CD4-positive, alpha-beta T cell (primary cell): ENCODE measurements around the gene RAB24. TPM values are rescaled to one million over a fixed set of nuclear protein-coding genes. Genes with fewer than 3 reads are reported as not detected.

ENCODE experiments used
- ATAC-seq: fragments of 200-7000 bp; cut with Tn5 transposase; one replicate; pipeline ENCODE4 v1.10.0; 2022; ENCODE audit warnings: mild to moderate bottlenecking; ENCODE audit not compliant: poor library complexity
- CTCF ChIA-PET: fragments of 350-600 bp; sonication (Branson Sonifier 250); formaldehyde crosslinking; loops from one replicate; lab custom pipeline; 2021; ENCODE audit warnings: antibody characterized with exemption, inconsistent platforms; lab: Charles Lee
- POLR2A ChIA-PET: fragments of 350-600 bp; sonication (Branson Sonifier 250); formaldehyde crosslinking; loops from one replicate; lab custom pipeline; 2021; ENCODE audit warnings: antibody characterized with exemption, inconsistent platforms; lab: Charles Lee
- DNase-seq, 14 experiments: peaks; one replicate each; pipeline ENCODE4 v3.0.0-alpha.2; 2013 to 2020; ENCODE audit warnings: mixed read lengths in 2 of 14
- H3K27ac ChIP-seq, 2 donors: one replicate each; pipeline versions ENCODE4 v1.5.1 to v1.7.0; 2013; ENCODE audit warnings: low read length in 2 of 2, low read depth in 1 of 2, mild to moderate bottlenecking in 1 of 2
- H3K27me3 ChIP-seq, 2 experiments: 1 replicate in 1 of 2; 2 replicates in 1 of 2; pipeline versions ENCODE4 v1.6.1 to v1.7.0; 2013; ENCODE audit warnings: low read length in 2 of 2, control low read depth in 1 of 2, mild to moderate bottlenecking in 1 of 2, moderate library complexity in 1 of 2; ENCODE audit not compliant: insufficient read depth in 2 of 2, control insufficient read depth in 1 of 2
- H3K36me3 ChIP-seq: one replicate; pipeline ENCODE4 v1.6.1; 2013; ENCODE audit warnings: low read length, control low read depth; ENCODE audit not compliant: insufficient read depth
- H3K4me1 ChIP-seq: one replicate; pipeline ENCODE4 v1.6.1; 2013; ENCODE audit warnings: low read length, control low read depth; ENCODE audit not compliant: insufficient read depth
- H3K4me3 ChIP-seq: one replicate; pipeline ENCODE4 v1.5.1; 2013; ENCODE audit warnings: mild to moderate bottlenecking, low read length, moderate library complexity
- H3K9me3 ChIP-seq, 2 experiments: 1 replicate in 1 of 2; 2 replicates in 1 of 2; pipeline versions ENCODE4 v1.6.1 to v1.7.0; 2013; ENCODE audit warnings: low read length in 2 of 2, mild to moderate bottlenecking in 2 of 2, control low read depth in 1 of 2, moderate library complexity in 1 of 2; ENCODE audit not compliant: control insufficient read depth in 1 of 2, insufficient read depth in 1 of 2
- H3K27ac Mint-ChIP-seq: one replicate; pipeline ENCODE4 v1.8.0; 2020; ENCODE audit warnings: mixed read lengths
- H3K27me3 Mint-ChIP-seq: one replicate; pipeline ENCODE4 v1.8.0; 2021; ENCODE audit warnings: mixed read lengths
- H3K36me3 Mint-ChIP-seq: one replicate; pipeline ENCODE4 v1.8.0; 2021; ENCODE audit warnings: low read depth, mixed read lengths
- H3K4me1 Mint-ChIP-seq: one replicate; pipeline ENCODE4 v1.8.0; 2021; ENCODE audit warnings: low read depth, mixed read lengths
- H3K4me3 Mint-ChIP-seq: one replicate; pipeline ENCODE4 v1.8.0; 2020; ENCODE audit warnings: mild to moderate bottlenecking, mixed read lengths
- H3K9me3 Mint-ChIP-seq: one replicate; pipeline ENCODE4 v1.8.0; 2020; ENCODE audit warnings: mixed read lengths
- CTCF ChIP-seq: fragments of 200-600 bp; IDR thresholded peaks from one replicate; pipeline ENCODE4 v1.8.0; 2022; ENCODE audit warnings: antibody characterized with exemption, mild to moderate bottlenecking
- intact Hi-C, 2 experiments: fragments of 100-400 bp; cut with DNase I in 1 of 2; cut with micrococcal nuclease in 1 of 2; formaldehyde crosslinking; loops; one replicate each; pipeline versions ENCODE4 v1.15.1 to v1.9.0; 2023 to 2025; cut with DNase I, micrococcal nuclease
- total RNA-seq, 174 experiments: library from RNA in 2 of 174; stranded (reverse) in 2 of 174; gene quantifications; one replicate each; pipeline ENCODE4 v1.2.3 and lab custom pipeline; 2021 to 2026

RAB24 gene
- total RNA-seq, 2 experiments from 2014 or later = 17.0 to 18.0 TPM

DNA sequence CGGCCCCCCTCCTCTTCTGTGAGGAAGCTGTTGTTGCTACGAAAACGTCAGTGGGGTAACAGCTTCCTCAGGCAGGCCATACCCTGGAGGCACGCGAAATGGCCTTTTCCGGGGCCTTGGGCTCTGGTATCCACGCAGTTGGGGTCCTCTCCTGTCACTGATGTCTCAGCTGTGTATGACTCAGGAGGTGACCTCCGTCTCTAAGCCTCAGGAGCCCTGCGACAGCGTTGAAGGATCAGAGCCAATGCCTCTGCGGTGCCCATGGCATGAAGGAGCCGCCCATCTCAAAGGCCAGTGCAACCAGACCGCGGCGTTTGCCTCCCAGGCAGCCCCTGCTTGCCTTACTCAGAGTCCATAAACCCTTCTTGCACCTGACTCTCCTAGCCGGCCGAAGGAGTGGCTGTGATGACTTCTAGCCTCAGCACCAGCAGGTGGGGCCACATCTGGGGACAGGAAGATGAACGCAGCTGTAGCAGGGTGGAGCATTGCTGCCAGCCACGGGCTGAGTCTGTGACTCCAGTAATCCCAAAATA is 9.2 kb upstream of the RAB24 start:
- Mint-ChIP-seq H3K27me3 (peaks cover 6% of the 10 kb centered on the region), H3K4me1 (peaks cover 41% of the 10 kb centered on the region), H3K27ac (no peak overlapping the region), H3K9me3 (no peaks in the 10 kb centered on the region), H3K4me3 (peak overlapping the region; percentile 82), H3K36me3 (no peaks in the 10 kb centered on the region)
- Histone ChIP-seq H3K27ac (peak overlapping the region in 1 of 2 donors; percentile 3), H3K9me3 (no peaks in the 10 kb centered on the region), H3K27me3 (peaks cover 0 to 3% of the 10 kb centered on the region in 2 experiments), H3K4me3 (peak overlapping the region; percentile 69), H3K36me3 (peaks cover 2% of the 10 kb centered on the region), H3K4me1 (peaks cover 51% of the 10 kb centered on the region)
- ATAC-seq (peak; percentile 22), DNase-seq (peak in 4 of 14 experiments; percentile 29 to 67 (median 48))
- no peak for TF ChIP-seq CTCF
- intact Hi-C loops = loop anchor here (1.0 to 10.0 kb wide), 5 partner anchors 45 to 205 kb away; partner anchors contain the start of genes DDX41 (in 1 of the 2), PDLIM7 (in 1 of the 2) and RGS14 (in 1 of the 2)
- ChIA-PET CTCF (interaction anchor here (0.8 to 1.6 kb wide), 6 partner anchors 56 to 189 kb away, joined by 3 to 4 read pairs (median 4); no protein-coding TSS in a partner anchor), POLR2A (interaction anchor here (0.8 to 1.5 kb wide), 7 partner anchors 9 to 179 kb away, joined by 3 to 5 read pairs (median 4); partner anchors contain the start of genes GRK6, NSD1, PRELID1 and RAB24)

DNA sequence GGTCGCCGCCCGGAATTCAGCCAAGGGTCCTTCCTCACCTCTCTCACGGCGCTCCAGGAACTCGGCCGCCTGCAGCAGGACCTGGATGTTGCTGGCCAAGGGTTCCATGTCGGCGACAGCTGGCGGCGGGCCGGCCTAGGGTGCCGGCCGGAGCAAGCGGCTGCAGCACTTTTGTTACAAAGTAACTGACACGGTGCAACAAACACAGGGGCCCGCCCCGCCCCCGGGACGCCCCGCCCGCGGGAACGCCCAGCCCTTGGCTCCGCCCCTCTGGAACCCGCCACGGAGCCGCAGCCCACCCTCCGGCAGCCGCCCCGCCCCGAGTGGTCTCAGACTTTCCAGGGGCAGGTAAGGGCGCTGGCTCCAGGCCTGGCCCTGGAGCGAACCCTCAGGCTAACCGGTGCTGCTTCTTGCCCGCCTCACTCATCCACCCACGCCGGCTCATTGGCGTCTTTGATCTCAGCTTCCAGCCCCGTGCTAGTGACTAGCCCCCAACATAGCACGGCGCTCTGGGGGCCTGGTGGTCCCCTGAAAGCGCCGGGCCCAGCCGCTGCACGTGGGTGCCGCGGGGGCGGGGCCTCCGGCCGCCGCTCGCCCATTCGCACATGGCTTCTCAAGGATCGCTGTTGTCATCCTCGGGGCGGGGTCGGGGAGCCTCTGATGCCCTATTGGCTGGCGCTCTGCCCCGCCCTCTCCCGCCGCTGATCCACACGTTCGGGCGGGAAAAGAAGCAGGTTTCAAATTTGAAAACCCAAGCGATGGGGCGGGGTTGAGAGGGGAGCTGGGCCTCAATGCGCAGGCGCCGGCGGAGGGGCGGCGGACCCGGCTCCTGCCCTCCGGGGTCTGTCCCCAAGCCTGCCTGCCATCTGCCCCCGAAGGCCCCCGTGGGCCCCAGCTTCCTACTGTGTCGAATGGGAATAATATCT is 8.5 kb upstream of the RAB24 start, which contains the start of gene MXD3:
Gene MXD3 (minus strand): TSS at position 176 of the 926 bp plus-strand sequence. CDS start 68 bp downstream, at position 108.
- Histone ChIP-seq H3K36me3 (peaks cover 5% of the 10 kb centered on the region), H3K9me3 (no peaks in the 10 kb centered on the region), H3K4me1 (peaks cover 59% of the 10 kb centered on the region), H3K27ac (peak within 1 kb of the TSS in 1 of 2 donors; percentile 3), H3K27me3 (peaks cover 0 to 3% of the 10 kb centered on the region in 2 experiments), H3K4me3 (peak within 1 kb of the TSS; percentile 69)
- intact Hi-C loops = loop anchor here (1.0 to 10.0 kb wide), 6 partner anchors 45 to 205 kb away; partner anchors contain the start of genes DDX41 (in 1 of the 2), PDLIM7 (in 1 of the 2) and RGS14 (in 1 of the 2)
- peak; percentile 87 to 96 (median 94) for DNase-seq
- no peaks in the 10 kb centered on the region for H3K9me3 Mint-ChIP-seq
- peak; percentile 93 for ATAC-seq
- H3K4me3 Mint-ChIP-seq = peak within 1 kb of the TSS; percentile 83
- no peak for TF ChIP-seq CTCF
- ChIA-PET POLR2A (interaction anchor here (0.6 to 1.5 kb wide), 8 partner anchors 9 to 179 kb away, joined by 3 to 5 read pairs (median 4); partner anchors contain the start of genes GRK6, NSD1, PRELID1 and RAB24), CTCF (interaction anchor here (0.8 to 1.6 kb wide), 6 partner anchors 57 to 189 kb away, joined by 3 to 4 read pairs (median 4); no protein-coding TSS in a partner anchor)
- peaks cover 2% of the 10 kb centered on the region for H3K36me3 Mint-ChIP-seq
- H3K27me3 Mint-ChIP-seq = peaks cover 6% of the 10 kb centered on the region
- H3K27ac Mint-ChIP-seq = no peak within 1 kb of the TSS
- H3K4me1 Mint-ChIP-seq = peaks cover 40% of the 10 kb centered on the region

GRCh38 chr5:177311392-177311722 is 7.8 kb upstream of the RAB24 start:
- ChIA-PET POLR2A (interaction anchor here (0.6 to 1.3 kb wide), 3 partner anchors 12 to 134 kb away, joined by 4 to 5 read pairs (median 4); no protein-coding TSS in a partner anchor), CTCF (interaction anchor here (1.5 kb wide), 1 partner anchor 58 kb away, joined by 3 read pairs; no protein-coding TSS in a partner anchor)
- H3K36me3 Mint-ChIP-seq = peaks cover 9% of the 10 kb centered on the region
- peaks cover 6% of the 10 kb centered on the region for H3K27me3 Mint-ChIP-seq
- peak overlapping the region; percentile 56 for H3K4me3 Mint-ChIP-seq
- ATAC-seq (no peak), DNase-seq (no peak)
- Histone ChIP-seq H3K27ac (no peak overlapping the region), H3K4me3 (peak overlapping the region; percentile 69), H3K9me3 (no peaks in the 10 kb centered on the region), H3K36me3 (peaks cover 11% of the 10 kb centered on the region), H3K27me3 (peaks cover 0 to 3% of the 10 kb centered on the region in 2 experiments), H3K4me1 (peaks cover 64% of the 10 kb centered on the region)
- H3K4me1 Mint-ChIP-seq = peaks cover 45% of the 10 kb centered on the region
- H3K27ac Mint-ChIP-seq = no peak overlapping the region
- H3K9me3 Mint-ChIP-seq = no peaks in the 10 kb centered on the region
- no peak for TF ChIP-seq CTCF
- intact Hi-C loops = loop anchor here (2.0 to 10.0 kb wide), 5 partner anchors 46 to 206 kb away; partner anchors contain the start of genes DDX41 (in 1 of the 2) and RGS14 (in 1 of the 2)
